HK-2 (cell line): ENCODE results near the gene ELFN2.

Experiments used
- DNase-seq: peaks from one replicate; pipeline ENCODE4 v3.0.0-alpha.2; 2018; ENCODE audit not compliant: unreplicated experiment

The ELFN2 gene

GRCh38 chr22:37386441-37386840, 40.8 kb downstream of the ELFN2 start:
- no peak for DNase-seq

- no peak for DNase-seq
Observed at GRCh38 chr22:37384691-37385090, 42.6 kb downstream of the ELFN2 start.

- DNase-seq, result no peak
Observed at GRCh38 chr22:37383341-37383740, 43.9 kb downstream of the ELFN2 start.

- DNase-seq, result no peak
Observed at GRCh38 chr22:37381489-37381888, 45.8 kb downstream of the ELFN2 start.

- DNase-seq, result peak; percentile 28
Observed at GRCh38 chr22:37379722-37380121, 47.6 kb downstream of the ELFN2 start.

GRCh38 chr22:37379085-37379484, 48.2 kb downstream of the ELFN2 start:
- no peak for DNase-seq

- DNase-seq, result peak; percentile 68
Observed at GRCh38 chr22:37378642-37379058, 48.6 kb downstream of the ELFN2 start.

GRCh38 chr22:37377927-37378326, 49.4 kb downstream of the ELFN2 start:
- DNase-seq, result no peak

- DNase-seq, result no peak
Observed at GRCh38 chr22:37377138-37377537, 50.1 kb downstream of the ELFN2 start.

- no peak for DNase-seq
Observed at GRCh38 chr22:37376643-37377042, 50.6 kb downstream of the ELFN2 start.

- DNase-seq, result no peak
Observed at GRCh38 chr22:37375801-37376200, 51.5 kb downstream of the ELFN2 start.

- no peak for DNase-seq
Observed at GRCh38 chr22:37374571-37374970, 52.7 kb downstream of the ELFN2 start.

GRCh38 chr22:37373451-37373850, 53.8 kb downstream of the ELFN2 start:
- DNase-seq, result no peak

GRCh38 chr22:37371911-37372310, 55.4 kb downstream of the ELFN2 start:
- no peak for DNase-seq

- DNase-seq, result no peak
Observed at GRCh38 chr22:37371491-37371890, 55.8 kb downstream of the ELFN2 start.

GRCh38 chr22:37370306-37370979, 56.8 kb downstream of the ELFN2 start:
- no peak for DNase-seq

- no peak for DNase-seq
Observed at GRCh38 chr22:37369483-37369882, 57.8 kb downstream of the ELFN2 start.

GRCh38 chr22:37368058-37368457, 59.2 kb downstream of the ELFN2 start:
- no peak for DNase-seq

- no peak for DNase-seq
Observed at GRCh38 chr22:37366601-37367000, 60.7 kb downstream of the ELFN2 start.

- DNase-seq, result no peak
Observed at GRCh38 chr22:37365950-37366349, 61.3 kb downstream of the ELFN2 start.

GRCh38 chr22:37363261-37363992, 63.9 kb downstream of the ELFN2 start:
- DNase-seq, result no peak

GRCh38 chr22:37362621-37363020, 64.7 kb downstream of the ELFN2 start:
- DNase-seq, result no peak

- no peak for DNase-seq
Observed at GRCh38 chr22:37358917-37359316, 68.4 kb downstream of the ELFN2 start.

GRCh38 chr22:37358386-37358785, 68.9 kb downstream of the ELFN2 start:
- no peak for DNase-seq
